Measurements from ENCODE around the gene JMJD1C. TPM values are rescaled to one million over a fixed set of nuclear protein-coding genes. Genes with fewer than 3 reads are reported as not detected.

Gene JMJD1C
- total and polyA plus RNA-seq, 11 donors = 20.3 to 54.6 (median 34.1) TPM

- 8 to 14% (median 8%) methylated on average over 3 of the region's 3 CpGs for WGBS, 4 donors
- Histone ChIP-seq H3K36me3 (peaks cover 0 to 66% (median 46%) of the 10 kb centered on the region in 9 donors), H3K27ac (peak overlapping the region in 1 of 12 donors; percentile 0), H3K4me1 (peaks cover 0 to 37% (median 17%) of the 10 kb centered on the region in 12 donors), H3K27me3 (no peaks in the 10 kb centered on the region), H3K9me3 (no peaks in the 10 kb centered on the region), H3K4me3 (no peak overlapping the region)
- DNase-seq (peak in 1 of 5 donors; percentile 32), ATAC-seq (peak; percentile 47 to 72 (median 68))
- intact Hi-C loops (cut with DNase I) = loop anchor here (1.0 to 10.0 kb wide), 19 partner anchors 44 to 658 kb away; no protein-coding TSS in a partner anchor
- TF ChIP-seq POLR2A (IDR thresholded peaks at IDR 0.05) (no peak), CTCF (IDR thresholded peaks at IDR 0.05) (peak; percentile 64 to 92 (median 82))
These were observed 299.0 kb downstream of the JMJD1C start for GRCh38 chr10:63166742-63167258.

- Histone ChIP-seq H3K27ac (no peak overlapping the region), H3K27me3 (no peaks in the 10 kb centered on the region), H3K4me3 (no peak overlapping the region), H3K9me3 (no peaks in the 10 kb centered on the region), H3K4me1 (peaks cover 0 to 22% (median 9%) of the 10 kb centered on the region in 12 donors), H3K36me3 (peaks cover 0 to 55% (median 35%) of the 10 kb centered on the region in 9 donors)
- ATAC-seq (no peak), DNase-seq (no peak)
- no peak for TF ChIP-seq CTCF (IDR thresholded peaks at IDR 0.05)
- no peak for TF ChIP-seq POLR2A (IDR thresholded peaks at IDR 0.05)
- intact Hi-C loops (cut with DNase I) = loop anchor here (5.0 to 10.0 kb wide), 9 partner anchors 462 to 660 kb away; no protein-coding TSS in a partner anchor
- 94 to 97% (median 96%) methylated on average over 7 of the region's 7 CpGs for WGBS, 4 donors
These were observed 300.5 kb downstream of the JMJD1C start for GRCh38 chr10:63165249-63165648.

GRCh38 chr10:63164166-63164623 is 301.6 kb downstream of the JMJD1C start:
- Histone ChIP-seq H3K27ac (peak overlapping the region in 4 of 12 donors; percentile 3 to 26 (median 19)), H3K4me1 (peaks cover 0 to 19% (median 7%) of the 10 kb centered on the region in 12 donors), H3K36me3 (peaks cover 0 to 44% (median 24%) of the 10 kb centered on the region in 9 donors), H3K4me3 (no peak overlapping the region), H3K27me3 (no peaks in the 10 kb centered on the region), H3K9me3 (no peaks in the 10 kb centered on the region)
- DNase-seq (no peak), ATAC-seq (peak; percentile 35 to 70 (median 48))
- TF ChIP-seq POLR2A (IDR thresholded peaks at IDR 0.05) = no peak
- no peak for TF ChIP-seq CTCF (IDR thresholded peaks at IDR 0.05)
- intact Hi-C loops (cut with DNase I) = loop anchor here in 2 of 10 donors (10.0 kb wide), 3 partner anchors 471 to 661 kb away; no protein-coding TSS in a partner anchor
- 56 to 67% (median 60%) methylated on average over 2 of the region's 2 CpGs for WGBS, 4 donors

DNA sequence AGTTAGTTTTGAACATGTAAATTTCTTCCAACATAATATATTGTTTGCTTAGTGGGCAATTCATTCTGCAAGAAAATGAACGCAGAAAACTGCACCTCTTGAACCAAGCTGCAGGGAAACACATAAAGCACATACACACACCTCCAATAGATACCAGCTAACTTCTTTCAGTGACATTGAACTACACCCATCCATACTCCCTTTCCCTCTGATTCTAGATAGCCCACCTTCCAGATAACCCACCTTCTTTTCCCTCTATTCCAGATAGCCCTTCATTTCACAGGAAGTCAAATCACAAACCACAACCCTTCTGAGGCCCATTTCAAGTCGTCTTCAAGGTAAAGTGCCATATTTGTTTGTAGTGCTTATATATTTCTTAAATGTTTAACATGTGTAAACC is 304.2 kb downstream of the JMJD1C start:
- DNase-seq (no peak), ATAC-seq (no peak)
- Histone ChIP-seq H3K27me3 (no peaks in the 10 kb centered on the region), H3K4me3 (no peak overlapping the region), H3K9me3 (no peaks in the 10 kb centered on the region), H3K4me1 (peaks cover 0 to 26% (median 10%) of the 10 kb centered on the region in 12 donors), H3K27ac (no peak overlapping the region), H3K36me3 (peaks cover 0 to 20% (median 10%) of the 10 kb centered on the region in 9 donors)
- TF ChIP-seq CTCF (IDR thresholded peaks at IDR 0.05) = no peak
- TF ChIP-seq POLR2A (IDR thresholded peaks at IDR 0.05) = no peak
- 59 to 67% (median 62%) methylated on average over 2 of the region's 2 CpGs for WGBS, 4 donors
- intact Hi-C loops (cut with DNase I) = loop anchor here in 2 of 10 donors (10.0 kb wide), 3 partner anchors 473 to 663 kb away; no protein-coding TSS in a partner anchor
